ENCODE results near the gene TMPRSS3. TPM values are rescaled to one million over a fixed set of nuclear protein-coding genes. Genes with fewer than 3 reads are reported as not detected.

Gene TMPRSS3
- total RNA-seq, 4 donors from 2014 or later: 0.34 TPM; not detected in 3

- TF ChIP-seq CTCF (IDR thresholded peaks at IDR 0.05; ENCODE audit: low read depth): no peak
Observed at GRCh38 chr21:42324896-42325295, 71.0 kb downstream of the TMPRSS3 start.

Small RNA genes lying within 50 kb of the gene (small RNA-seq; reads per million reads assigned to genes)
- gene RNU6-1149P: not detected

Other genes with a start within 250 kb of the TMPRSS3 start
- gene ABCG1, start 176.9 kb downstream of the TMPRSS3 start, total RNA-seq: 10 to 100 TPM in 3 of 4 donors, 1 to 10 TPM in 1; 8.6 to 34.7 (median 15.8) TPM
- gene TFF3, start 80.6 kb downstream of the TMPRSS3 start, total RNA-seq: 10 to 100 TPM in 1 of 4 donors, 1 to 10 TPM in 2, not detected in 1; 2.9 to 13.2 (median 4.6) TPM
- gene TFF2, start 45.1 kb downstream of the TMPRSS3 start, total RNA-seq: not detected
- gene TFF1, start 29.5 kb downstream of the TMPRSS3 start, total RNA-seq: not detected
- gene UBASH3A, start 7.8 kb upstream of the TMPRSS3 start, total RNA-seq: 1 to 10 TPM in 1 of 4 donors, under 1 TPM in 2, not detected in 1; 0.38 to 1.2 (median 0.66) TPM
- gene RSPH1, start 100.2 kb upstream of the TMPRSS3 start, total RNA-seq: under 1 TPM in 2 of 4 donors, not detected in 2; 0.34 to 0.38 TPM
- gene SLC37A1, start 117.8 kb upstream of the TMPRSS3 start, total RNA-seq: 1 to 10 TPM; 4.0 to 5.8 (median 5.1) TPM

Data from subcutaneous adipose tissue (tissue), 4 donors.